ENCODE measurements around the gene BTN1A1.
"Not testable (repeated sequence)": the region's sequence is repeated elsewhere in the genome, so short reads cannot be mapped to it uniquely, and the experiment has no call there.

BTN1A1 gene

GRCh38 chr6:26514984-26515383, 14.9 kb downstream of the BTN1A1 start:
- DNase-seq = no peak

GRCh38 chr6:26516481-26517427, 16.7 kb downstream of the BTN1A1 start:
- DNase-seq = no peak

- DNase-seq = no peak
Observed at GRCh38 chr6:26519359-26519758, 19.3 kb downstream of the BTN1A1 start.

GRCh38 chr6:26520237-26520849, 20.2 kb downstream of the BTN1A1 start:
- no peak for DNase-seq

GRCh38 chr6:26520850-26521599, 20.9 kb downstream of the BTN1A1 start:
- peak; percentile 92 for DNase-seq

- peak; percentile 79 for DNase-seq
Observed at GRCh38 chr6:26521600-26522391, 21.7 kb downstream of the BTN1A1 start.

- not testable (repeated sequence) for DNase-seq
Observed at GRCh38 chr6:26522486-26523228, 22.6 kb downstream of the BTN1A1 start.

GRCh38 chr6:26524314-26524713, 24.2 kb downstream of the BTN1A1 start:
- not testable (repeated sequence) for DNase-seq

- no peak for DNase-seq
Observed at GRCh38 chr6:26524722-26525370, 24.7 kb downstream of the BTN1A1 start.

- no peak for DNase-seq
Observed at GRCh38 chr6:26525838-26526237, 25.7 kb downstream of the BTN1A1 start.

- no peak for DNase-seq
Observed at GRCh38 chr6:26526928-26527327, 26.8 kb downstream of the BTN1A1 start.

GRCh38 chr6:26530203-26530602, 30.1 kb downstream of the BTN1A1 start:
- DNase-seq = no peak

- no peak for DNase-seq
Observed at GRCh38 chr6:26531897-26532296, 31.8 kb downstream of the BTN1A1 start.

- peak; percentile 96 for DNase-seq
Observed at GRCh38 chr6:26532699-26533531, 32.8 kb downstream of the BTN1A1 start.

- DNase-seq = no peak
Observed at GRCh38 chr6:26533532-26533931, 33.4 kb downstream of the BTN1A1 start.

GRCh38 chr6:26534681-26535465, 34.8 kb downstream of the BTN1A1 start:
- no peak for DNase-seq

GRCh38 chr6:26536571-26537159, 36.6 kb downstream of the BTN1A1 start:
- DNase-seq = peak; percentile 43

- peak; percentile 96 for DNase-seq
Observed at GRCh38 chr6:26537160-26537845, 37.2 kb downstream of the BTN1A1 start.

Data from CD4-positive, alpha-beta T cell treated with Interleukin-12 subunit alpha and Interleukin-12 subunit beta, for 1 hour (primary cell).